SJCRH30 (cell line): ENCODE results near the gene COX8A. TPM values are rescaled to one million over a fixed set of nuclear protein-coding genes. Genes with fewer than 3 reads are reported as not detected.
A peak's percentile ranks its signal among the peaks of the same experiment; 100 is the strongest.

ENCODE experiments used
- DNase-seq, 2 experiments: peaks; one replicate each; pipeline ENCODE4 v3.0.0-alpha.2; 2015 to 2020
- H3K27ac ChIP-seq: fragments of 250-450 bp; sonication (Bioruptor Pico); 2 replicates; pipeline ENCODE4 v1.5.1; 2020; ENCODE audit warnings: mild to moderate bottlenecking, moderate library complexity
- H3K27me3 ChIP-seq: fragments of 250-450 bp; sonication (Bioruptor Pico); 2 replicates; pipeline ENCODE4 v1.5.1; 2020; ENCODE audit warnings: mild to moderate bottlenecking, moderate library complexity
- H3K36me3 ChIP-seq: fragments of 250-450 bp; sonication (Bioruptor Pico); 2 replicates; pipeline ENCODE4 v1.5.1; 2020; ENCODE audit warnings: mild to moderate bottlenecking, moderate library complexity
- H3K4me1 ChIP-seq: fragments of 250-450 bp; sonication (Bioruptor Pico); 2 replicates; pipeline ENCODE4 v1.5.1; 2020; ENCODE audit warnings: mild to moderate bottlenecking, moderate library complexity
- H3K4me3 ChIP-seq: fragments of 250-450 bp; sonication (Bioruptor Pico); 2 replicates; pipeline ENCODE4 v1.5.1; 2020; ENCODE audit warnings: mild to moderate bottlenecking, moderate library complexity
- H3K9me3 ChIP-seq: fragments of 250-450 bp; sonication (Bioruptor Pico); replicated peaks from 2 replicates; pipeline ENCODE4 v1.5.1; 2020; ENCODE audit warnings: mild to moderate bottlenecking, moderate library complexity
- total RNA-seq: library from RNA; depleted of rRNA; stranded (reverse); fragments of >200 nt; shearing (Covaris generic); gene quantifications from 2 replicates; pipeline ENCODE4 v1.2.3, GENCODE V29; 2014

COX8A gene
- total RNA-seq, 1 experiment from 2014 or later = 597 TPM

- H3K4me3 ChIP-seq = no peak overlapping the region
- no peak for DNase-seq
- H3K9me3 ChIP-seq = no peaks in the 10 kb centered on the region
- H3K27ac ChIP-seq = no peak overlapping the region
- no peaks in the 10 kb centered on the region for H3K27me3 ChIP-seq
- 0 out of 2 replicates have a peak, but pooled peaks cover 3% of the 10 kb centered on the region for H3K4me1 ChIP-seq
- H3K36me3 ChIP-seq = peaks cover 30% of the 10 kb centered on the region
Measured at GRCh38 chr11:63991558-63991957, 17.1 kb downstream of the COX8A start.

- H3K4me3 ChIP-seq = no peak overlapping the region
- no peaks in the 10 kb centered on the region for H3K4me1 ChIP-seq
- no peak for DNase-seq
- H3K27me3 ChIP-seq = no peaks in the 10 kb centered on the region
- H3K27ac ChIP-seq = no peak overlapping the region
- H3K9me3 ChIP-seq = no peaks in the 10 kb centered on the region
- H3K36me3 ChIP-seq = peaks cover 43% of the 10 kb centered on the region
Measured at GRCh38 chr11:63993100-63993499, 18.7 kb downstream of the COX8A start.

GRCh38 chr11:63993993-63994392 is 19.6 kb downstream of the COX8A start:
- H3K27ac ChIP-seq = no peak overlapping the region
- H3K9me3 ChIP-seq = no peaks in the 10 kb centered on the region
- no peaks in the 10 kb centered on the region for H3K4me1 ChIP-seq
- no peak for DNase-seq
- H3K4me3 ChIP-seq = no peak overlapping the region
- H3K36me3 ChIP-seq = peaks cover 45% of the 10 kb centered on the region
- H3K27me3 ChIP-seq = no peaks in the 10 kb centered on the region

GRCh38 chr11:63996512-63996911 is 22.1 kb downstream of the COX8A start:
- Histone ChIP-seq H3K4me1 (peaks cover 2% of the 10 kb centered on the region; the same call in 1 of the 2 replicates), H3K36me3 (peaks cover 36% of the 10 kb centered on the region), H3K9me3 (no peaks in the 10 kb centered on the region), H3K27ac (no peak overlapping the region), H3K27me3 (no peaks in the 10 kb centered on the region), H3K4me3 (no peak overlapping the region)
- no peak for DNase-seq

GRCh38 chr11:63997104-63997700 is 22.8 kb downstream of the COX8A start:
- Histone ChIP-seq H3K27me3 (no peaks in the 10 kb centered on the region), H3K36me3 (peaks cover 35% of the 10 kb centered on the region), H3K4me1 (peaks cover 9% of the 10 kb centered on the region), H3K4me3 (no peak overlapping the region), H3K9me3 (no peaks in the 10 kb centered on the region), H3K27ac (no peak overlapping the region)
- DNase-seq = no peak

- Histone ChIP-seq H3K4me3 (no peak overlapping the region), H3K9me3 (no peaks in the 10 kb centered on the region), H3K27ac (no peak overlapping the region), H3K36me3 (peaks cover 35% of the 10 kb centered on the region), H3K4me1 (peaks cover 16% of the 10 kb centered on the region), H3K27me3 (no peaks in the 10 kb centered on the region)
- DNase-seq = no peak
Measured at GRCh38 chr11:63997801-63998337, 23.4 kb downstream of the COX8A start.

GRCh38 chr11:63998558-63999348 is 24.3 kb downstream of the COX8A start:
- H3K4me1 ChIP-seq = peaks cover 18% of the 10 kb centered on the region
- no peaks in the 10 kb centered on the region for H3K9me3 ChIP-seq
- H3K27ac ChIP-seq = no peak overlapping the region
- no peak for DNase-seq
- peaks cover 35% of the 10 kb centered on the region for H3K36me3 ChIP-seq
- H3K4me3 ChIP-seq = no peak overlapping the region
- H3K27me3 ChIP-seq = no peaks in the 10 kb centered on the region

- Histone ChIP-seq H3K9me3 (no peaks in the 10 kb centered on the region), H3K36me3 (peaks cover 35% of the 10 kb centered on the region), H3K4me1 (peaks cover 26% of the 10 kb centered on the region), H3K4me3 (no peak overlapping the region), H3K27ac (no peak overlapping the region), H3K27me3 (no peaks in the 10 kb centered on the region)
- no peak for DNase-seq
Measured at GRCh38 chr11:63999349-64000025, 25.1 kb downstream of the COX8A start.

GRCh38 chr11:64000026-64000739 is 25.8 kb downstream of the COX8A start:
- H3K4me3 ChIP-seq = no peak overlapping the region
- no peak for DNase-seq
- peaks cover 26% of the 10 kb centered on the region for H3K4me1 ChIP-seq
- H3K27ac ChIP-seq = no peak overlapping the region
- no peaks in the 10 kb centered on the region for H3K9me3 ChIP-seq
- peaks cover 32% of the 10 kb centered on the region for H3K36me3 ChIP-seq
- no peaks in the 10 kb centered on the region for H3K27me3 ChIP-seq

- Histone ChIP-seq H3K4me3 (no peak overlapping the region), H3K27me3 (no peaks in the 10 kb centered on the region), H3K4me1 (peaks cover 30% of the 10 kb centered on the region), H3K27ac (no peak overlapping the region), H3K9me3 (no peaks in the 10 kb centered on the region), H3K36me3 (peaks cover 29% of the 10 kb centered on the region)
- DNase-seq = no peak
Measured at GRCh38 chr11:64000740-64001483, 26.5 kb downstream of the COX8A start.

- peaks cover 25% of the 10 kb centered on the region for H3K36me3 ChIP-seq
- DNase-seq = peak; percentile 89
- H3K4me3 ChIP-seq = no peak overlapping the region
- no peaks in the 10 kb centered on the region for H3K9me3 ChIP-seq
- no peaks in the 10 kb centered on the region for H3K27me3 ChIP-seq
- peak overlapping the region; percentile 35 for H3K27ac ChIP-seq
- peaks cover 38% of the 10 kb centered on the region for H3K4me1 ChIP-seq
Measured at GRCh38 chr11:64001484-64002420, 27.3 kb downstream of the COX8A start.

- Histone ChIP-seq H3K36me3 (peaks cover 6% of the 10 kb centered on the region; the same call in 1 of the 2 replicates), H3K4me3 (no peak overlapping the region), H3K9me3 (no peaks in the 10 kb centered on the region), H3K4me1 (peaks cover 41% of the 10 kb centered on the region), H3K27me3 (no peaks in the 10 kb centered on the region), H3K27ac (peak overlapping the region; percentile 32)
- DNase-seq = peak in 1 of 2 experiments; percentile 52
Measured at GRCh38 chr11:64003807-64004589, 29.6 kb downstream of the COX8A start.
